ENCODE measurements around the gene BIN1.

DNA sequence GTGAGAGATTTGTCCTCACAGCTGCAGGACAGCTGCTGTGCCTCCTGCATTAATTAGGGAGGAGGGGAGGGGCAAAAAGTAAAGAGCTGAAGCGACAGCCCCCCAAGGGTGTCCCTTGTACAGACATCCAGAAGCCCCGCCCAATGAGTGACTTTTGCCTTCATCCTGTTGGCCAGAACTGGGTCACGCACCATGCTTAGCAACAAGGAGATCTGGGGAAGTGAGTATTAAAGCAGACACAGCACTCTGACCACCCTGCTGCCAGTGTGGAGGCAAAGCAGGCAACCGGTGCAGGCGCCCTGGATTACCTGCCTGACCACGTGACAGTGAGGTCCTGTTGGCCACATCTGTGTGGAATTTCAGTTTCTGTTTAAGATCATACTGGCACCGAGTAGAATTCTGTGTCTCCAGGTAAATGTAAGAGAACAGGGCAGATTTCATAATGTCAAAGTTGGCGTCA is 21.5 kb upstream of the BIN1 start:
- TF ChIP-seq, protein P1, sequence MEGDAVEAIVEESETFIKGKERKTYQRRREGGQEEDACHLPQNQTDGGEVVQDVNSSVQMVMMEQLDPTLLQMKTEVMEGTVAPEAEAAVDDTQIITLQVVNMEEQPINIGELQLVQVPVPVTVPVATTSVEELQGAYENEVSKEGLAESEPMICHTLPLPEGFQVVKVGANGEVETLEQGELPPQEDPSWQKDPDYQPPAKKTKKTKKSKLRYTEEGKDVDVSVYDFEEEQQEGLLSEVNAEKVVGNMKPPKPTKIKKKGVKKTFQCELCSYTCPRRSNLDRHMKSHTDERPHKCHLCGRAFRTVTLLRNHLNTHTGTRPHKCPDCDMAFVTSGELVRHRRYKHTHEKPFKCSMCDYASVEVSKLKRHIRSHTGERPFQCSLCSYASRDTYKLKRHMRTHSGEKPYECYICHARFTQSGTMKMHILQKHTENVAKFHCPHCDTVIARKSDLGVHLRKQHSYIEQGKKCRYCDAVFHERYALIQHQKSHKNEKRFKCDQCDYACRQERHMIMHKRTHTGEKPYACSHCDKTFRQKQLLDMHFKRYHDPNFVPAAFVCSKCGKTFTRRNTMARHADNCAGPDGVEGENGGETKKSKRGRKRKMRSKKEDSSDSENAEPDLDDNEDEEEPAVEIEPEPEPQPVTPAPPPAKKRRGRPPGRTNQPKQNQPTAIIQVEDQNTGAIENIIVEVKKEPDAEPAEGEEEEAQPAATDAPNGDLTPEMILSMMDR (conservative IDR thresholded peaks at IDR 0.05; ENCODE audit: low read length), result no peak
- TF ChIP-seq EZH2phosphoT487 (IDR thresholded peaks at IDR 0.05; ENCODE audit: borderline replicate concordance, low read depth, low read length), result no peak
